Measurements from ENCODE around the gene FBXL22.

The FBXL22 gene

DNA sequence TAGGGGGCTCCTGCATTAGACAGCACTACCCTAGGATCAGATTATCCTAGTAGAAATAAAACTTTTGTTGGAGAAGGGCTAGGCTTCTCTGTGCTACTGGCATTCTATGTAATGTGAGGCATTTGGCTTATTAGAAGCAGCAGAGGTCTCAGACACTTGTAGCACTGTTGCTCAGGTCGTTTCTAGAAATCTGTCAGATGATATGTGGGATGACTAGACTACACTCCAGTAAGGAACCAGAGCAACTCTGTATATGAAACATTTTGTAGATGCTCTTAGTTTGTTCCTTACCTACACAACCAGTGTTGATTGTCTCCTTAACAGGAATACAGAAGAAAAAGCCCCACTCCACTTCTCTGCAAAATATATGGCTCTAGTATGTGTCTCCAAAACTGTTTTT lies 21.9 kb upstream of the FBXL22 start:
- H3K4me3 ChIP-seq (replicated peaks; ENCODE audit: insufficient read depth, low read length), result no peak overlapping the region
- no peak overlapping the region for H3K27ac ChIP-seq (replicated peaks)
- TF ChIP-seq SPI1 (IDR thresholded peaks at IDR 0.05; ENCODE audit: borderline replicate concordance, low read depth) (no peak), GABPA (IDR thresholded peaks at IDR 0.05; ENCODE audit: low read depth) (no peak), POLR2AphosphoS5 (IDR thresholded peaks at IDR 0.05; ENCODE audit: low read depth) (no peak)
- TF ChIP-seq, protein P1, sequence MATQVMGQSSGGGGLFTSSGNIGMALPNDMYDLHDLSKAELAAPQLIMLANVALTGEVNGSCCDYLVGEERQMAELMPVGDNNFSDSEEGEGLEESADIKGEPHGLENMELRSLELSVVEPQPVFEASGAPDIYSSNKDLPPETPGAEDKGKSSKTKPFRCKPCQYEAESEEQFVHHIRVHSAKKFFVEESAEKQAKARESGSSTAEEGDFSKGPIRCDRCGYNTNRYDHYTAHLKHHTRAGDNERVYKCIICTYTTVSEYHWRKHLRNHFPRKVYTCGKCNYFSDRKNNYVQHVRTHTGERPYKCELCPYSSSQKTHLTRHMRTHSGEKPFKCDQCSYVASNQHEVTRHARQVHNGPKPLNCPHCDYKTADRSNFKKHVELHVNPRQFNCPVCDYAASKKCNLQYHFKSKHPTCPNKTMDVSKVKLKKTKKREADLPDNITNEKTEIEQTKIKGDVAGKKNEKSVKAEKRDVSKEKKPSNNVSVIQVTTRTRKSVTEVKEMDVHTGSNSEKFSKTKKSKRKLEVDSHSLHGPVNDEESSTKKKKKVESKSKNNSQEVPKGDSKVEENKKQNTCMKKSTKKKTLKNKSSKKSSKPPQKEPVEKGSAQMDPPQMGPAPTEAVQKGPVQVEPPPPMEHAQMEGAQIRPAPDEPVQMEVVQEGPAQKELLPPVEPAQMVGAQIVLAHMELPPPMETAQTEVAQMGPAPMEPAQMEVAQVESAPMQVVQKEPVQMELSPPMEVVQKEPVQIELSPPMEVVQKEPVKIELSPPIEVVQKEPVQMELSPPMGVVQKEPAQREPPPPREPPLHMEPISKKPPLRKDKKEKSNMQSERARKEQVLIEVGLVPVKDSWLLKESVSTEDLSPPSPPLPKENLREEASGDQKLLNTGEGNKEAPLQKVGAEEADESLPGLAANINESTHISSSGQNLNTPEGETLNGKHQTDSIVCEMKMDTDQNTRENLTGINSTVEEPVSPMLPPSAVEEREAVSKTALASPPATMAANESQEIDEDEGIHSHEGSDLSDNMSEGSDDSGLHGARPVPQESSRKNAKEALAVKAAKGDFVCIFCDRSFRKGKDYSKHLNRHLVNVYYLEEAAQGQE (IDR thresholded peaks at IDR 0.05; ENCODE audit: insufficient replicate concordance, low read depth), result no peak
- TF ChIP-seq, protein P2, sequence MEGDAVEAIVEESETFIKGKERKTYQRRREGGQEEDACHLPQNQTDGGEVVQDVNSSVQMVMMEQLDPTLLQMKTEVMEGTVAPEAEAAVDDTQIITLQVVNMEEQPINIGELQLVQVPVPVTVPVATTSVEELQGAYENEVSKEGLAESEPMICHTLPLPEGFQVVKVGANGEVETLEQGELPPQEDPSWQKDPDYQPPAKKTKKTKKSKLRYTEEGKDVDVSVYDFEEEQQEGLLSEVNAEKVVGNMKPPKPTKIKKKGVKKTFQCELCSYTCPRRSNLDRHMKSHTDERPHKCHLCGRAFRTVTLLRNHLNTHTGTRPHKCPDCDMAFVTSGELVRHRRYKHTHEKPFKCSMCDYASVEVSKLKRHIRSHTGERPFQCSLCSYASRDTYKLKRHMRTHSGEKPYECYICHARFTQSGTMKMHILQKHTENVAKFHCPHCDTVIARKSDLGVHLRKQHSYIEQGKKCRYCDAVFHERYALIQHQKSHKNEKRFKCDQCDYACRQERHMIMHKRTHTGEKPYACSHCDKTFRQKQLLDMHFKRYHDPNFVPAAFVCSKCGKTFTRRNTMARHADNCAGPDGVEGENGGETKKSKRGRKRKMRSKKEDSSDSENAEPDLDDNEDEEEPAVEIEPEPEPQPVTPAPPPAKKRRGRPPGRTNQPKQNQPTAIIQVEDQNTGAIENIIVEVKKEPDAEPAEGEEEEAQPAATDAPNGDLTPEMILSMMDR (IDR thresholded peaks at IDR 0.05; ENCODE audit: insufficient read depth, low read length), result no peak
- H3K27me3 ChIP-seq (ENCODE audit: insufficient read depth, poor library complexity, severe bottlenecking), result no peaks in the 10 kb centered on the region
- DNase-seq (ENCODE audit: low read depth in 1 of 2, low spot score in 1 of 2), result no peak

DNA sequence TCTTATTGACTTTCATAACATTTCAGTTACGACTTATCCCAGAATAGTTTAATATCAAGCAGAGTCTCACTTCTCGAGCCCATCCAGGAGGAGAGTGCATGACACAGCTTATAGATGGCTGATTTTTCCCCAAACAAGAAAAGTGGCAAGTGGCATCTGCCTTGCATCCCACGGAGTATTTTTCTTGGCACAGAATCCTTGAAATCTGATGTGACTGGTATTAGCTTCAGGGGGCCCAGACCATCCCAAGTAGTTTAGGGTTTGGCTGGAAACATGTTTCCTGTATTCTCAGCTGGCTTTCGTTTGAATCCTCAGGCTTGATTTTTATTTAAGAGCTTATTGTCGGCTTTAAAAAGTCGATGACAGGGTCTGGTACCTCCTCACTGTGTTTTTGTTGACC lies 20.7 kb upstream of the FBXL22 start:
- Histone ChIP-seq H3K27ac (replicated peaks) (no peak overlapping the region), H3K4me3 (replicated peaks; ENCODE audit: insufficient read depth, low read length) (no peak overlapping the region), H3K27me3 (ENCODE audit: insufficient read depth, poor library complexity, severe bottlenecking) (no peaks in the 10 kb centered on the region)
- TF ChIP-seq, protein P1 (IDR thresholded peaks at IDR 0.05; ENCODE audit: insufficient replicate concordance, low read depth), result no peak
- TF ChIP-seq SPI1 (IDR thresholded peaks at IDR 0.05; ENCODE audit: borderline replicate concordance, low read depth) (no peak), GABPA (IDR thresholded peaks at IDR 0.05; ENCODE audit: low read depth) (no peak), POLR2AphosphoS5 (IDR thresholded peaks at IDR 0.05; ENCODE audit: low read depth) (no peak)
- TF ChIP-seq, protein P2 (IDR thresholded peaks at IDR 0.05; ENCODE audit: insufficient read depth, low read length), result no peak
- DNase-seq (ENCODE audit: low read depth in 1 of 2, low spot score in 1 of 2), result no peak

DNA sequence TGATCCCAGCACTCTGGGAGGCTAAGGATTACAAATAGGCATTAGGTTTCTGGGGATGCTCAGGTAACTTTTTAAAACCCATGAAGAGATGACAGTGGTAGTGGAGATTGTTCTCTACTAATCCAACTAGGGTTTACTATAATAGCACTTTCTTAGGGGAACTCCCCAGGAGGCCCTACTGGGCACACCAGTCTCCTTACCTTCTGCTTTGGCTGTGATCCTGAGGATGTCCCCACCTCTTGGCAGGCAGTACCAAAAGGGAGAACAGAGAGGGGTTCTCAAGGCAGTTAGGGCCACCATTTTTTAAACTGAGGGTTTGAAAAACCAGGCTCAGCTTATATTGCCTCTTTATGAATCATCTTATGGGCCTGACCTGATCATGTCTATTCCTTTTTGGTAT lies 15.0 kb upstream of the FBXL22 start:
- no peaks in the 10 kb centered on the region for H3K27me3 ChIP-seq (ENCODE audit: insufficient read depth, poor library complexity, severe bottlenecking)
- no peak overlapping the region for H3K4me3 ChIP-seq (replicated peaks; ENCODE audit: insufficient read depth, low read length)
- no peak for DNase-seq (ENCODE audit: low read depth in 1 of 2, low spot score in 1 of 2)
- TF ChIP-seq SPI1 (IDR thresholded peaks at IDR 0.05; ENCODE audit: borderline replicate concordance, low read depth), result no peak
- TF ChIP-seq, protein P2 (IDR thresholded peaks at IDR 0.05; ENCODE audit: insufficient read depth, low read length), result no peak
- TF ChIP-seq POLR2AphosphoS5 (IDR thresholded peaks at IDR 0.05; ENCODE audit: low read depth), result no peak
- H3K27ac ChIP-seq (replicated peaks), result no peak overlapping the region

DNA sequence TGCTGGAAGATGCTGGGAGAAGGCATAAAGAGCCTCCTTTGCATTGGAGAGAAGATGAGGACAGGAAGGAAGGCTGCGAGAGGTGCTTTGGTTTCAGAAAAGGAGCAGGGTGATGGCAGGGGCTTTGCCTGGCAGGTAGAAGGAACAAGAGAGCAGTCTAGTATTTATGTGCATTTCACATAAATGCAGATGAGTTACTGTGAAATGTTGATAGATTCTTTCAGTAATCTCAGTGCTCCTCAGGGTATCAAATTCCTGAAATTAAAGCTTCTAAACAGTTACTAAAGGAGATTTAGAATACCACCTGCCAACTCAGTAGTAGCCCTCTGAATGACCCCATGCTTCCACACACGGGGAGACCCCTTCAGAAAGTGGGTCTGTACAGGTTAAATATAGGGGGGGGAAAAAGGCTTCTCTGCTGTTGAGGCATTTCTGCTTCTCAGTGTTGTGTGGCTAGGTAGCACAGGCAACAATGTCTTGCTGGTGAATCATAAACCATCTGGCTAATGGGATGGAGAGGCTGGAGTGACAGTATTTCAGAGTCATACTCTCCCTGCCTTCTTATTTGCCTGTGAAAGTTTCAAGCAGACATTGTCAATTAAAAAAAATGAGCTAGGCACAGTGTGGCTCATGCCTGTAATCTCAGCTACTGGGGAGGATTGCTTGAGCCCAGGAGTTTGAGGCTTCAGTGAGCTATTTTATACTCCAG lies 14.3 kb upstream of the FBXL22 start:
- no peak overlapping the region for H3K4me3 ChIP-seq (replicated peaks; ENCODE audit: insufficient read depth, low read length)
- H3K27ac ChIP-seq (replicated peaks), result no peak overlapping the region
- no peaks in the 10 kb centered on the region for H3K27me3 ChIP-seq (ENCODE audit: insufficient read depth, poor library complexity, severe bottlenecking)
- no peak for DNase-seq (ENCODE audit: low read depth in 1 of 2, low spot score in 1 of 2)
- TF ChIP-seq, protein P2 (IDR thresholded peaks at IDR 0.05; ENCODE audit: insufficient read depth, low read length), result no peak
- TF ChIP-seq GABPA (IDR thresholded peaks at IDR 0.05; ENCODE audit: low read depth) (no peak), POLR2AphosphoS5 (IDR thresholded peaks at IDR 0.05; ENCODE audit: low read depth) (no peak), SPI1 (IDR thresholded peaks at IDR 0.05; ENCODE audit: borderline replicate concordance, low read depth) (no peak)
- TF ChIP-seq, protein P1 (IDR thresholded peaks at IDR 0.05; ENCODE audit: insufficient replicate concordance, low read depth), result no peak
